GM18909 (cell line): ENCODE measurements around the gene VPS13D.

ENCODE experiments used
- ATAC-seq: cut with Tn5 transposase; IDR thresholded peaks from one replicate; pipeline ENCODE4 v1.9.1; 2021; ENCODE audit warnings: mild to moderate bottlenecking; ENCODE audit not compliant: unreplicated experiment, poor library complexity

VPS13D gene

GRCh38 chr1:12327566-12327965, 97.7 kb downstream of the VPS13D start:
- ATAC-seq: no peak

GRCh38 chr1:12333036-12333785, 103.4 kb downstream of the VPS13D start:
- ATAC-seq: no peak

- ATAC-seq: no peak
Observed at GRCh38 chr1:12335815-12336214, 106.0 kb downstream of the VPS13D start.

- no peak for ATAC-seq
Observed at GRCh38 chr1:12336413-12336812, 106.6 kb downstream of the VPS13D start.

GRCh38 chr1:12338017-12338416, 108.2 kb downstream of the VPS13D start:
- ATAC-seq: no peak

- ATAC-seq: no peak
Observed at GRCh38 chr1:12338823-12339222, 109.0 kb downstream of the VPS13D start.

GRCh38 chr1:12339396-12339795, 109.6 kb downstream of the VPS13D start:
- ATAC-seq: no peak

GRCh38 chr1:12339811-12340543, 110.1 kb downstream of the VPS13D start:
- ATAC-seq: no peak

- ATAC-seq: no peak
Observed at GRCh38 chr1:12340544-12340930, 110.7 kb downstream of the VPS13D start.

GRCh38 chr1:12341667-12342066, 111.8 kb downstream of the VPS13D start:
- ATAC-seq: no peak

GRCh38 chr1:12342401-12343003, 112.7 kb downstream of the VPS13D start:
- no peak for ATAC-seq

- no peak for ATAC-seq
Observed at GRCh38 chr1:12343823-12344487, 114.1 kb downstream of the VPS13D start.

- no peak for ATAC-seq
Observed at GRCh38 chr1:12344596-12345349, 114.9 kb downstream of the VPS13D start.

GRCh38 chr1:12345350-12346217, 115.8 kb downstream of the VPS13D start:
- no peak for ATAC-seq

GRCh38 chr1:12346483-12347151, 116.8 kb downstream of the VPS13D start:
- no peak for ATAC-seq

- ATAC-seq: no peak
Observed at GRCh38 chr1:12348113-12348512, 118.3 kb downstream of the VPS13D start.

- no peak for ATAC-seq
Observed at GRCh38 chr1:12353981-12354380, 124.2 kb downstream of the VPS13D start.

GRCh38 chr1:12356004-12356890, 126.4 kb downstream of the VPS13D start:
- no peak for ATAC-seq
